Suprapubic skin (tissue), 3 donors: ENCODE results near the gene CHRNA10.

Source experiments
- CTCF ChIP-seq, 2 donors: fragments of 200-600 bp in 1 of 2; fragments of 450-650 bp in 1 of 2; sonication (generic) in 1 of 2; IDR thresholded peaks; one replicate each; pipeline ENCODE4 v1.5.1; 2016 to 2019; ENCODE audit warnings: antibody characterized with exemption in 2 of 2, mild to moderate bottlenecking in 1 of 2, moderate library complexity in 1 of 2
- POLR2AphosphoS5 ChIP-seq, 3 donors: sonication (generic); formaldehyde crosslinking; IDR thresholded peaks; one replicate each; pipeline ENCODE4 v1.6.1; 2017; ENCODE audit warnings: antibody characterized with exemption in 3 of 3

GRCh38 chr11:3710485-3711259 is 39.5 kb upstream of the CHRNA10 start:
- no peak for TF ChIP-seq CTCF (IDR thresholded peaks at IDR 0.05)
- TF ChIP-seq POLR2AphosphoS5 (IDR thresholded peaks at IDR 0.05), result no peak
